K562 (cell line): ENCODE results near the gene ZNF22. TPM values are rescaled to one million over a fixed set of nuclear protein-coding genes. Genes with fewer than 3 reads are reported as not detected.

Experiments
- ARID3B ChIP-seq: fragments of 250-450 bp; sonication (Bioruptor Pico); IDR thresholded peaks from 2 replicates; pipeline ENCODE4 v1.4.0; 2020; ENCODE audit warnings: borderline replicate concordance
- DMBX1 ChIP-seq: fragments of 250-450 bp; sonication (Bioruptor Pico); IDR thresholded peaks from 2 replicates; pipeline ENCODE4 v1.8.0; 2022; ENCODE audit warnings: inconsistent platforms, mild to moderate bottlenecking, moderate library complexity, borderline replicate concordance
- ILF3 ChIP-seq: fragments of 450-650 bp; IDR thresholded peaks from 2 replicates; pipeline ENCODE4 v1.6.1; 2018; ENCODE audit warnings: antibody characterized with exemption, mild to moderate bottlenecking, moderate library complexity, borderline replicate concordance
- KAT8 ChIP-seq: fragments of 450-650 bp; IDR thresholded peaks from 2 replicates; pipeline ENCODE4 v1.6.1; 2016; ENCODE audit warnings: low read depth, mild to moderate bottlenecking
- LEF1 ChIP-seq: fragments of 450-650 bp; IDR thresholded peaks from 2 replicates; pipeline ENCODE4 v1.6.1; 2016; ENCODE audit warnings: mild to moderate bottlenecking
- SMARCB1 ChIP-seq: IDR thresholded peaks from 2 replicates; pipeline ENCODE4 v1.6.1; 2011; ENCODE audit warnings: improper control_type of control experiment, low read depth; ENCODE audit not compliant: insufficient read length
- STAT6 ChIP-seq: sonication (generic); formaldehyde crosslinking; IDR thresholded peaks from 2 replicates; pipeline ENCODE4 v1.8.1; 2023; ENCODE audit warnings: mild to moderate bottlenecking, missing genetic modification reagents
- ZBTB40 ChIP-seq, 2 experiments: fragments of 450-650 bp in 1 of 2; sonication (generic) in 1 of 2; formaldehyde crosslinking in 1 of 2; IDR thresholded peaks; 2 replicates each; pipeline versions ENCODE4 v1.7.1 to v1.9.0; 2016 to 2022; ENCODE audit warnings: inconsistent platforms in 1 of 2, mild to moderate bottlenecking in 1 of 2, missing genetic modification reagents in 1 of 2
- polyA plus RNA-seq, 8 experiments: library from polyadenylated mRNA; depleted of rRNA in 4 of 8; stranded (reverse) in 5 of 8; unstranded in 3 of 8; fragments of >200 nt; fragmentation: Nextera tagmentation in 2 of 8; fragmentation: Illumina TruSeq in 1 of 8; extraction: Ambion mirVana in 2 of 8; extraction: Trizol in 1 of 8; gene quantifications; 2 replicates each; pipeline versions ENCODE4 v1.2.1 to v1.2.3, GENCODE V29; 2011 to 2014; ENCODE audit warnings: inconsistent platforms in 1 of 8, missing spikeins in 1 of 8
- total RNA-seq, 7 experiments: library from RNA; depleted of rRNA in 6 of 7; stranded (reverse); fragments of >200 nt in 6 of 7; fragmentation: Illumina TruSeq in 2 of 7; extraction: Trizol in 2 of 7; gene quantifications; 2 replicates each; pipeline versions ENCODE4 v1.2.1 to v1.2.3, GENCODE V29; 2011 to 2021; ENCODE audit warnings: low replicate concordance in 1 of 7

ZNF22 gene
- total and polyA plus RNA-seq, 9 of the 15 experiments (the other 6 are each of a cell fraction or from before 2014, with no cell fraction given), result 36.2 to 98.7 (median 51.2) TPM

GRCh38 chr10:44993226-44993921, 7.3 kb upstream of the ZNF22 start (continued):
- TF ChIP-seq ZBTB40 (IDR thresholded peaks at IDR 0.05) (no peak), ZBTB40 (CRISPR knock-in tag; IDR thresholded peaks at IDR 0.05) (no peak), ARID3B (CRISPR knock-in tag) (no peak), ILF3 (no peak), KAT8 (no peak), STAT6 (CRISPR knock-in tag) (no peak), DMBX1 (CRISPR knock-in tag) (no peak), LEF1 (no peak), SMARCB1 (no peak)
